Left ventricle myocardium inferior (tissue), 1 donor: ENCODE measurements around the gene SNRPD2. TPM values are rescaled to one million over a fixed set of nuclear protein-coding genes. Genes with fewer than 3 reads are reported as not detected.

Experiments used
- DNase-seq: peaks from one replicate; pipeline ENCODE4 v3.0.0-alpha.2; 2020
- H3K27ac ChIP-seq: fragments of 200-600 bp; replicated peaks from 2 replicates; pipeline ENCODE4 v1.8.0; 2021
- H3K27me3 ChIP-seq: fragments of 200-600 bp; 2 replicates; pipeline ENCODE4 v1.8.0; 2021; ENCODE audit warnings: low read depth
- H3K36me3 ChIP-seq: fragments of 200-600 bp; 2 replicates; pipeline ENCODE4 v1.8.0; 2021
- H3K4me1 ChIP-seq: fragments of 200-600 bp; 2 replicates; pipeline ENCODE4 v1.8.0; 2021
- H3K4me3 ChIP-seq: fragments of 200-600 bp; 2 replicates; pipeline ENCODE4 v1.8.0; 2021; ENCODE audit warnings: mild to moderate bottlenecking, moderate library complexity
- H3K9me3 ChIP-seq: fragments of 200-600 bp; replicated peaks from 2 replicates; pipeline ENCODE4 v1.8.0; 2021
- CTCF ChIP-seq: fragments of 200-600 bp; IDR thresholded peaks from 2 replicates; pipeline ENCODE4 v1.8.0; 2021; ENCODE audit warnings: antibody characterized with exemption, mild to moderate bottlenecking, borderline replicate concordance
- intact Hi-C: fragments of 100-400 bp; cut with micrococcal nuclease; formaldehyde crosslinking; loops from one replicate; pipeline ENCODE4 v1.11.0; 2022
- long read RNA-seq: library from polyadenylated mRNA; unstranded; transcript quantifications from one replicate; pipeline ENCODE4 v2.0.0, GENCODE V29; 2021
- total RNA-seq: library from RNA; stranded (reverse); fragmentation: NEBNext Ultra II Directional; extraction: Animal tissue kit (Norgen Biotek cat#: 25700); gene quantifications from one replicate; pipeline ENCODE4 v1.2.1, GENCODE V29; 2021
- donor health status: DM: no; HTN: yes; CAD: no; lungs with severe emphysema.

Gene SNRPD2
- total RNA-seq, result 249 TPM
- long read RNA-seq, transcript SNRPD2-201 (3 exons, 901 nt), result major isoform, 82 of 97 reads
- long read RNA-seq, partial matches to known transcripts, result 1 of 97 reads
- long read RNA-seq, other reads (novel, unspliced or antisense), result 11 of 97 reads

DNA sequence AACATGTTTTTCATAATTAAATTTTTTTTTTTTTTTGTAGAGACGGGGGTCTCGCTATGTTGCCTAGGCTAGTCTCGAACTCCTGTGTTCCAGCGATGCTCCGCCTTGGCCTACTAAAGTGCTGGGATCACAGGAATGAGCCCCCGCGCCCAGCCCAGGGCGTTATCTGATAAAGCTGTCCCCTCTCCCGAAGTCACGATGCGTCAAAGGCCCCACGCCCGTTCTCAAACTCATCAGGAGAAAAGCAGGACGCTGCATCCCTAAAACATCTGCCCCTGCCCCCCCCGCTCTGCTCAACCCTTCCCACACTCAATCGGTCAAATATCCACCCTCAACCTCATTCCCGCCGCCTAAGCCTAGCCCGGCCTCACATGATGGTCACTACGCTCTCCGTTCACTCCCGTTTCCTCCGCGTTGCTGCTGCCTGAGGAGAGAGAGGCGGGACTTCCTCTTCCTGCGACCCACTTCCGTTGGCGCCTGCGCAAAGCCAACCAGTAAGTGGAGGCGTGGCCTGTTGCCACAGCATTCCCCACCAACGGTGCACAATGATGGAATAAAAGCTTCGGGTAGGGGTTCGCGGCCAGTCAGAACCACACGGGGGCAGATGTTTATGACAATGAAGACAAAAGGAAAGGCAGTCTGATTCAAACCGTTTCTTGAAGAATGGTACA lies at the start of gene SNRPD2:
SNRPD2 (minus strand) TSS at position 438 of the 671 bp plus-strand sequence; CDS start at position 373, 65 bp downstream.
- Histone ChIP-seq H3K4me3 (peak within 1 kb of the TSS; percentile 73), H3K9me3 (no peaks in the 10 kb centered on the region), H3K36me3 (peaks cover 23% of the 10 kb centered on the region), H3K4me1 (peaks cover 28% of the 10 kb centered on the region), H3K27me3 (no peaks in the 10 kb centered on the region), H3K27ac (peak within 1 kb of the TSS; percentile 83)
- DNase-seq, result peak; percentile 91
- TF ChIP-seq CTCF, result no peak
- intact Hi-C loops, result no loop called here

- intact Hi-C loops, result no loop called here
- H3K27me3 ChIP-seq, result no peaks in the 10 kb centered on the region
- no peaks in the 10 kb centered on the region for H3K4me1 ChIP-seq
- H3K9me3 ChIP-seq, result no peaks in the 10 kb centered on the region
- H3K27ac ChIP-seq, result no peak overlapping the region
- TF ChIP-seq CTCF, result no peak
- no peak for DNase-seq
- no peaks in the 10 kb centered on the region for H3K36me3 ChIP-seq
- H3K4me3 ChIP-seq, result no peak overlapping the region
Observed at GRCh38 chr19:45739498-45740439, 48.0 kb upstream of the SNRPD2 start.

DNA sequence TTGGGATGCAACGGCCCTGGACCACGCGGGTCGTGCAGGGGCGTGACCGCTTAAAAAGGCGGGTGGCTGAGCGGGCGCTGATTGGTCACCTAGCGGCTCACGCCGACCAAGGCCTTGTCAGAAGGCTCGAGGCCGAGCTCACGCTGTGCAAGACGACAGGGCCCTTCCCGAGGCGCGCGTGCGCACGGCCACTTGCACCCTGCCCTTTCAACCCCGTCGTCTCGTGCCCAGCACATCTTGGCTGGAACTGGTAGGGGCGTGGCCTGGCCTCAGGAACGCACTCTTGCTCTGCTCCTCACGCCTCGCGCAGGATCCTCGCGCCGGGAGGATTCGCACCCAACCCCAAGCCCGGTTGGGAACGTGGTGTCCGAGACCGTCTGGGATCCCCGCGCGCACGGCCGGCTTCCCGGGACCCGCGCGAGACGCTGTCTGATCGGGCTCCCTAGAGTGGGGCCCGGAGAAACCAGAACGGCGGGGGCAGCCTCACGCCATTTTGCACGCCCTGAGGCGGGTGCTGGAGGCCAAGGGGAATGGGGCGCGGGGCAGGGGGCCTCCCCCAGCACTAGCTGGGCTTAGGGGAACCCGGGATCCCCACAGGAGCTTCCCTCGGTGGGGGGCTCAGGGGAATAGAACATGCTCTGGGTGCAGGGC lies 41.5 kb upstream of the SNRPD2 start, which contains the start of gene MEIOSIN:
MEIOSIN (plus strand) TSS at position 280 of the 651 bp plus-strand sequence. CDS start 1,938 bp downstream, outside the sequence.
- Histone ChIP-seq H3K36me3 (no peaks in the 10 kb centered on the region), H3K4me1 (peaks cover 27% of the 10 kb centered on the region), H3K9me3 (no peaks in the 10 kb centered on the region), H3K4me3 (no peak within 1 kb of the TSS), H3K27me3 (no peaks in the 10 kb centered on the region), H3K27ac (no peak within 1 kb of the TSS)
- TF ChIP-seq CTCF, result no peak
- intact Hi-C loops, result no loop called here
- DNase-seq, result no peak

- Histone ChIP-seq H3K4me1 (peaks cover 27% of the 10 kb centered on the region), H3K27me3 (no peaks in the 10 kb centered on the region), H3K4me3 (peak within 1 kb of the TSS; percentile 87), H3K27ac (peak within 1 kb of the TSS; percentile 76), H3K9me3 (no peaks in the 10 kb centered on the region), H3K36me3 (no peaks in the 10 kb centered on the region)
- intact Hi-C loops, result no loop called here
- peak; percentile 96 for DNase-seq
- TF ChIP-seq CTCF, result no peak
Observed at GRCh38 chr19:45730368-45731288, 38.9 kb upstream of the SNRPD2 start, which contains the start of gene FBXO46. Gene FBXO46 (minus strand): TSS chr19:45730896. CDS start chr19:45713495, 17,401 bp downstream.
